Smooth muscle cell (in vitro differentiated cells): ENCODE results near the gene CTRB2. TPM values are rescaled to one million over a fixed set of nuclear protein-coding genes. Genes with fewer than 3 reads are reported as not detected.
"Not testable (repeated sequence)": the region's sequence is repeated elsewhere in the genome, so short reads cannot be mapped to it uniquely, and the experiment has no call there.

Source experiments
- DNase-seq: peaks from one replicate; lab custom pipeline; 2025; ENCODE audit not compliant: unreplicated experiment; lab: John Stamatoyannopoulos, UW
- H2AFZ ChIP-seq: fragments of 200-600 bp; sonication (generic); 2 replicates; pipeline ENCODE4 v1.6.0; 2016; ENCODE audit warnings: antibody characterized with exemption, low read depth, mild to moderate bottlenecking
- H3F3A ChIP-seq: fragments of 200-600 bp; sonication (generic); 2 replicates; pipeline ENCODE4 v1.6.0; 2017; ENCODE audit warnings: antibody characterized with exemption, low read depth
- H3K27ac ChIP-seq: fragments of 200-600 bp; sonication (generic); 2 replicates; pipeline ENCODE4 v1.5.1; 2016; ENCODE audit warnings: low read depth, mild to moderate bottlenecking
- H3K27me3 ChIP-seq: fragments of 200-600 bp; sonication (generic); 2 replicates; pipeline ENCODE4 v1.6.1; 2016; ENCODE audit warnings: low read depth, mild to moderate bottlenecking
- H3K36me3 ChIP-seq: fragments of 200-600 bp; sonication (generic); 2 replicates; pipeline ENCODE4 v1.5.1; 2016; ENCODE audit warnings: low read depth
- H3K4me1 ChIP-seq: fragments of 200-600 bp; sonication (generic); 2 replicates; pipeline ENCODE4 v1.5.1; 2016; ENCODE audit warnings: low read depth
- H3K4me2 ChIP-seq: fragments of 200-600 bp; sonication (generic); 2 replicates; pipeline ENCODE4 v1.6.0; 2016; ENCODE audit warnings: mild to moderate bottlenecking
- H3K4me3 ChIP-seq: fragments of 200-600 bp; sonication (generic); 2 replicates; pipeline ENCODE4 v1.5.1; 2016; ENCODE audit warnings: mild to moderate bottlenecking
- H3K79me2 ChIP-seq: fragments of 200-600 bp; sonication (generic); 2 replicates; pipeline ENCODE4 v1.6.0; 2016; ENCODE audit warnings: low read depth, mild to moderate bottlenecking
- H3K9ac ChIP-seq: fragments of 200-600 bp; sonication (generic); 2 replicates; pipeline ENCODE4 v1.6.0; 2016; ENCODE audit warnings: low read depth
- H3K9me3 ChIP-seq: fragments of 200-600 bp; sonication (generic); replicated peaks from 2 replicates; pipeline ENCODE4 v1.5.1; 2016; ENCODE audit warnings: low read depth
- H4K20me1 ChIP-seq: fragments of 200-600 bp; sonication (generic); 2 replicates; pipeline ENCODE4 v1.6.0; 2016; ENCODE audit warnings: low read depth
- CTCF ChIP-seq: fragments of 200-600 bp; sonication (generic); IDR thresholded peaks from 2 replicates; pipeline ENCODE4 v1.5.1; 2017; ENCODE audit warnings: borderline replicate concordance, mild to moderate bottlenecking, antibody characterized with exemption; ENCODE audit not compliant: insufficient read depth, poor library complexity, severe bottlenecking
- WGBS: methylation state at CpG from one replicate; pipeline ENCODE4 v1.1.7; 2016; ENCODE audit warnings: low lambda C conversion rate; 5-methylcytosine and 5-hydroxymethylcytosine counted together
- polyA plus RNA-seq: library from polyadenylated mRNA; unstranded; fragments of >200 nt; fragmentation: Nextera tagmentation; extraction: Ambion mirVana; gene quantifications from 2 replicates; pipeline ENCODE4 v1.2.1, GENCODE V29; 2016
- total RNA-seq: library from RNA; depleted of rRNA; stranded (reverse); fragments of >200 nt; gene quantifications from 2 replicates; pipeline ENCODE4 v1.2.3, GENCODE V29; 2014

The CTRB2 gene
- total and polyA plus RNA-seq, 2 experiments from 2014 or later: 1.7 to 2.3 TPM

GRCh38 chr16:75209944-75210343 lies 3.0 kb upstream of the CTRB2 start:
- H3K27me3 ChIP-seq: no peaks in the 10 kb centered on the region
- no peaks in the 10 kb centered on the region for H3K9me3 ChIP-seq
- H3F3A ChIP-seq: no peaks in the 10 kb centered on the region
- no peaks in the 10 kb centered on the region for H3K4me1 ChIP-seq
- no peaks in the 10 kb centered on the region for H3K36me3 ChIP-seq
- no peaks in the 10 kb centered on the region for H3K79me2 ChIP-seq
- no peaks in the 10 kb centered on the region for H4K20me1 ChIP-seq
- H2AFZ ChIP-seq: no peak overlapping the region
- no peak overlapping the region for H3K4me3 ChIP-seq
- WGBS: 87% methylated on average over 5 of the region's 5 CpGs
- DNase-seq: no peak
- no peak overlapping the region for H3K9ac ChIP-seq
- no peak overlapping the region for H3K27ac ChIP-seq
- TF ChIP-seq CTCF: no peak
- H3K4me2 ChIP-seq: no peak overlapping the region

GRCh38 chr16:75209514-75209913 lies 2.6 kb upstream of the CTRB2 start:
- H3K9ac ChIP-seq, H3K27ac ChIP-seq, H3K4me2 ChIP-seq, H3K79me2 ChIP-seq, H2AFZ ChIP-seq, H3K9me3 ChIP-seq, H4K20me1 ChIP-seq, H3K27me3 ChIP-seq, DNase-seq, H3K36me3 ChIP-seq, H3K4me1 ChIP-seq, H3K4me3 ChIP-seq, H3F3A ChIP-seq: not testable (repeated sequence)
- WGBS: 93% methylated on average over 7 of the region's 7 CpGs

- no peak overlapping the region for H3K9ac ChIP-seq
Measured at GRCh38 chr16:75208861-75209505, 2.0 kb upstream of the CTRB2 start.

GRCh38 chr16:75208242-75208825 lies 1.4 kb upstream of the CTRB2 start:
- H3K9ac ChIP-seq: no peak overlapping the region
- H4K20me1 ChIP-seq: no peaks in the 10 kb centered on the region
- no peaks in the 10 kb centered on the region for H3K9me3 ChIP-seq
- H2AFZ ChIP-seq: no peak overlapping the region
- no peaks in the 10 kb centered on the region for H3K4me1 ChIP-seq
- H3K79me2 ChIP-seq: no peaks in the 10 kb centered on the region
- no peak for DNase-seq
- H3K4me3 ChIP-seq: no peak overlapping the region
- TF ChIP-seq CTCF: no peak
- WGBS: 84% methylated on average over 13 of the region's 13 CpGs
- H3K27ac ChIP-seq: no peak overlapping the region
- H3F3A ChIP-seq: no peaks in the 10 kb centered on the region
- H3K27me3 ChIP-seq: no peaks in the 10 kb centered on the region
- no peak overlapping the region for H3K4me2 ChIP-seq
- H3K36me3 ChIP-seq: no peaks in the 10 kb centered on the region

More at GRCh38 chr16:75208861-75209505, 2.0 kb upstream of the CTRB2 start:
- WGBS: 94% methylated on average over 27 of the region's 27 CpGs
- Histone ChIP-seq H3K4me2 (no peak overlapping the region), H3K27me3 (no peaks in the 10 kb centered on the region), H3K36me3 (no peaks in the 10 kb centered on the region), H3K9me3 (no peaks in the 10 kb centered on the region), H3K27ac (no peak overlapping the region), H2AFZ (no peak overlapping the region), H3F3A (no peaks in the 10 kb centered on the region), H3K4me3 (no peak overlapping the region), H3K79me2 (no peaks in the 10 kb centered on the region), H4K20me1 (no peaks in the 10 kb centered on the region), H3K4me1 (no peaks in the 10 kb centered on the region)
- no peak for DNase-seq
- no peak for TF ChIP-seq CTCF
